ENCODE data around the gene HELB. TPM values are rescaled to one million over a fixed set of nuclear protein-coding genes. Genes with fewer than 3 reads are reported as not detected.

HELB gene
- 10 to 100 TPM; 16.1 to 16.2 TPM for total RNA-seq

DNA sequence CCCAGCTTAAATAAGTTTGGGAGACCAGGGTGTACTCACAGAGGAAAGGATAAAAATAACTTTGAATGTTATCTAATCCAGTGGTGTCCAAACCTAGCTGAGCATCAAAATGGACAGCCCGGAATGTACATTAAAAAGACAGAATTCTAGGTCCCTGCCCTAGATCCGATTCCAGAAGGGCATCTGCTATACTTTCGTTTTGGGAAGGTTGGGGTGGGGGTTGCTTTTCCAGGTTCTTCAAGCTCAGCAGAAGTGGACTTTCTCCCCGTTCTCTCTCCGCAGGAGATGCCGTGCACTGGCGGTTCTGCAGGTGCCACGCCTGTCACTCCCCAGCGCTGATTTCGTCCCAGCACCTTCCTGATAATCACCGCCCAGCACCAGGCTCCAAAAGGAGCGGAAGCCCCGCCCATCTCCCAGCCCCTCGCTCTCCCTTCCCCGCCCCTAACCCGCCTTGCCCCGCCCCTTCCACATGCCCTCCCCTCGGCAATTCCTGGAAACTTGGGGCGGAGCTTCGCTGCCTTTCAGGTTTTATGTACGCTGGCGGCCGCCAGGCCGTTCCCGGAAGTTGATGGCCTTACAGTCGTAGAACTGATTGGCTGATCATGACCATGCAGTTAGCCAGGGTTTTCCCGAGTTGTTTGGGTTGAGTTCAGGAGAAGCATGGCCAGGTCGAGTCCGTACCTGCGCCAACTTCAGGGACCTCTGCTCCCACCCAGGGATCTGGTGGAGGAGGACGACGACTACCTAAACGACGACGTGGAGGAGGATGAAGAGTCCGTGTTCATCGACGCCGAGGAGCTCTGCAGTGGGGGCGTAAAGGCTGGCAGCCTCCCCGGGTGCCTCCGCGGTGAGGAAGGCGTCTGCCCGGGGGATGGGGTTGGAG is at the start of gene HELB:
HELB (plus strand) TSS at position 550 of the 883 bp plus-strand sequence; CDS start at position 661, 111 bp downstream.
- CTCF ChIA-PET: interaction anchor here (0.6 to 3.0 kb wide), 5 partner anchors 8 to 32 kb away, joined by 3 to 12 read pairs (median 3); no protein-coding TSS in a partner anchor
- DNase-seq (peak; percentile 99), ATAC-seq (peak; percentile 88)
- POLR2A ChIA-PET: interaction anchor here (0.7 to 2.6 kb wide), 13 partner anchors 7 to 1529 kb away, joined by 3 to 13 read pairs (median 6); partner anchors contain the start of genes LLPH and TMBIM4
- intact Hi-C loops (cut with micrococcal nuclease): loop anchor here (10.0 kb wide), 1 partner anchor 137 kb away; the partner anchor contains the start of gene TMBIM4
- no peaks in the 10 kb centered on the region for H3K27me3 Mint-ChIP-seq
- H3K36me3 Mint-ChIP-seq (ENCODE audit: low read depth): peaks cover 30% of the 10 kb centered on the region
- H3K9me3 Mint-ChIP-seq: no peaks in the 10 kb centered on the region
- peak within 1 kb of the TSS; percentile 100 for H3K4me3 Mint-ChIP-seq
- H3K4me1 Mint-ChIP-seq (ENCODE audit: low read depth): peaks cover 38% of the 10 kb centered on the region
- TF ChIP-seq, protein P1, sequence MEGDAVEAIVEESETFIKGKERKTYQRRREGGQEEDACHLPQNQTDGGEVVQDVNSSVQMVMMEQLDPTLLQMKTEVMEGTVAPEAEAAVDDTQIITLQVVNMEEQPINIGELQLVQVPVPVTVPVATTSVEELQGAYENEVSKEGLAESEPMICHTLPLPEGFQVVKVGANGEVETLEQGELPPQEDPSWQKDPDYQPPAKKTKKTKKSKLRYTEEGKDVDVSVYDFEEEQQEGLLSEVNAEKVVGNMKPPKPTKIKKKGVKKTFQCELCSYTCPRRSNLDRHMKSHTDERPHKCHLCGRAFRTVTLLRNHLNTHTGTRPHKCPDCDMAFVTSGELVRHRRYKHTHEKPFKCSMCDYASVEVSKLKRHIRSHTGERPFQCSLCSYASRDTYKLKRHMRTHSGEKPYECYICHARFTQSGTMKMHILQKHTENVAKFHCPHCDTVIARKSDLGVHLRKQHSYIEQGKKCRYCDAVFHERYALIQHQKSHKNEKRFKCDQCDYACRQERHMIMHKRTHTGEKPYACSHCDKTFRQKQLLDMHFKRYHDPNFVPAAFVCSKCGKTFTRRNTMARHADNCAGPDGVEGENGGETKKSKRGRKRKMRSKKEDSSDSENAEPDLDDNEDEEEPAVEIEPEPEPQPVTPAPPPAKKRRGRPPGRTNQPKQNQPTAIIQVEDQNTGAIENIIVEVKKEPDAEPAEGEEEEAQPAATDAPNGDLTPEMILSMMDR (IDR thresholded peaks at IDR 0.05): no peak
- H3K27ac Mint-ChIP-seq: peak within 1 kb of the TSS; percentile 100

DNA sequence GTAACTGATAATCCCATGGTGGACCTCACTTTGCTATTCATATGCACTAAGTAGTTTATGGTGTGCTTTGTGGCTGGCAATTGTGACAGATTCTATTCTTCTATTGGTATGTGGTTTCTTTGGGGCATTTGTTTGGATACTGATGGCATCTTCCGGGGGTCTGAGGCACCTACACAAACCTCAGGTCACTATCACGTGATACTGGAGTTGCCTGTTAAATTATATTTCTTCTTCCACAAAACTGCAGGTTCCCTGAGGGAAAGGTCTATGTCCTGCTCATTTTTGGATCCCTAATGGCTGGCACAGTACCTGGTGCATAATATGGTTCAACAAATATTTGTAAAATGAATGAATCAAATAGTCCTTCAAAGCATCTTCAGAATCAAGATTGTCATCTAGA is 49.5 kb upstream of the HELB start:
- TF ChIP-seq, protein P1 (IDR thresholded peaks at IDR 0.05): no peak

DNA sequence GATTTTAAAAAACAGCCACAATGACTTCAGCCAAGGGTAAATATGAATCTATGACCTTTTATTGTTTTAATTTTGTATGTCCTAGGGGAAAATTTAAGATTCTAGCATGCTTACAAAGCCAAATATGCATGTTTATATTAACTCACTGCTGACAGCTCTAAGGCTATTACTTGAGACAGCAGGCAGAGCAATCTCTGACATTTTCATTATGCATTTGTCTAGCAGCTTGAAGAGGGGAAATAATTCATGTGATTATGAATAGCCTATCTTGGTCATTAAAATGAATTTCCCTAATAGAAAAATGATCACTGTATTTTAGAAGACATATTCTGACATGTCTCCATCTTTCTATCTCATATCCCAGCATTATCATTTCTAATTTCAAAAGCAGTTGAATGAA is 46.6 kb upstream of the HELB start:
- intact Hi-C loops (cut with micrococcal nuclease): no loop called here
- ChIA-PET CTCF (no interaction called here), POLR2A (no interaction called here)
- Mint-ChIP-seq H3K9me3 (no peaks in the 10 kb centered on the region), H3K4me1 (ENCODE audit: low read depth) (no peaks in the 10 kb centered on the region), H3K4me3 (no peak overlapping the region), H3K27me3 (no peaks in the 10 kb centered on the region), H3K36me3 (ENCODE audit: low read depth) (no peaks in the 10 kb centered on the region), H3K27ac (no peak overlapping the region)
- DNase-seq (no peak), ATAC-seq (no peak)
- TF ChIP-seq, protein P1 (IDR thresholded peaks at IDR 0.05): no peak

More for the DNA sequence above, 49.5 kb upstream of the HELB start:
- DNase-seq (no peak), ATAC-seq (no peak)
- no peaks in the 10 kb centered on the region for H3K27me3 Mint-ChIP-seq
- intact Hi-C loops (cut with micrococcal nuclease): no loop called here
- H3K36me3 Mint-ChIP-seq (ENCODE audit: low read depth): no peaks in the 10 kb centered on the region
- no peaks in the 10 kb centered on the region for H3K9me3 Mint-ChIP-seq
- no peak overlapping the region for H3K27ac Mint-ChIP-seq
- POLR2A ChIA-PET: no interaction called here
- no peaks in the 10 kb centered on the region for H3K4me1 Mint-ChIP-seq (ENCODE audit: low read depth)
- H3K4me3 Mint-ChIP-seq: no peak overlapping the region
- CTCF ChIA-PET: no interaction called here

DNA sequence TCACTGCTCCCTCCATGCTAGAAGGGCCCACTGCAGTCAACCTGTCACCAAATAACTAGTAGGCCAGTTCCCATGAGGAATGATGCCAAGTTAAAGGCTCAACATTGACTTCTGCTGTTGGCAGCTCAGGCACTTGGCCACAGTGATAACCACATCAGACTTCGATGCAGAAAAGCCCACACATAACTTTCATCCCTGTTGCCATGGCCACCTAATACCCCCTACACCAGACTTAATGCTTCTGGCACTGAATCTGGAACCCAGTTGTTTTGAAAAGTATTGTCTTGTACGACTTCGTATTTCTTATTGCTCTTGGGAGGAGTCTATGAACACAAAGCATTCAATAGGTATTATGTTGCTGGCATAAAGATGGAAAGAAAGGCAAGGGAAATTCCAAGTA is 44.3 kb upstream of the HELB start:
- CTCF ChIA-PET: interaction anchor here (1.6 kb wide), 1 partner anchor 12 kb away, joined by 5 read pairs; no protein-coding TSS in a partner anchor
- ATAC-seq: no peak
- no peaks in the 10 kb centered on the region for H3K9me3 Mint-ChIP-seq
- intact Hi-C loops (cut with micrococcal nuclease): no loop called here
- H3K27me3 Mint-ChIP-seq: no peaks in the 10 kb centered on the region
- DNase-seq: no peak
- TF ChIP-seq, protein P1 (IDR thresholded peaks at IDR 0.05): no peak
- H3K4me1 Mint-ChIP-seq (ENCODE audit: low read depth): no peaks in the 10 kb centered on the region
- no peak overlapping the region for H3K27ac Mint-ChIP-seq
- POLR2A ChIA-PET: no interaction called here
- no peak overlapping the region for H3K4me3 Mint-ChIP-seq
- no peaks in the 10 kb centered on the region for H3K36me3 Mint-ChIP-seq (ENCODE audit: low read depth)

DNA sequence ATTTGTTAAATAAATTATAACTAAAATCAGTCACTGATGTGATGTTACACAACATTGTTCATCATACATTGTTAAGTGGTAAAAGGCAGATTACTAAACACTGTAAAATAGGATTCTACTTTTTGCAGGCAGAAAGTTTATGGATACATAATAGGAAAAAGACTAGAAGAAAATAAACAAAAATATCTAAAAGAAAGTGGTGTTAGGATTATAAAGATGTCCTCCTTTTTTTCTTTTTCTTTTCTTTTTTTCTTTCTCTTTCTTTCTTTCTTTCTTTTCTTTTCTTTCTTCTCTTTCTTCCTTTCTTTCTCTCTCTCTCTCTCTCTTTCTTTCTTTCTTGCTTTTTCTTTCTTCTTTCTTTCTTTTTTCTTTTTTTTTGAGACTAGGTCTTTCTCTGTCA is 39.6 kb upstream of the HELB start:
- no peak overlapping the region for H3K4me3 Mint-ChIP-seq
- ChIA-PET CTCF (no interaction called here), POLR2A (no interaction called here)
- no peaks in the 10 kb centered on the region for H3K4me1 Mint-ChIP-seq (ENCODE audit: low read depth)
- TF ChIP-seq, protein P1 (IDR thresholded peaks at IDR 0.05): peak; percentile 29
- intact Hi-C loops (cut with micrococcal nuclease): loop anchor here (10.0 kb wide), 1 partner anchor 432 kb away; no protein-coding TSS in a partner anchor
- H3K36me3 Mint-ChIP-seq (ENCODE audit: low read depth): no peaks in the 10 kb centered on the region
- no peaks in the 10 kb centered on the region for H3K9me3 Mint-ChIP-seq
- no peak for DNase-seq
- ATAC-seq: no peak
- H3K27me3 Mint-ChIP-seq: peaks cover 3% of the 10 kb centered on the region
- H3K27ac Mint-ChIP-seq: no peak overlapping the region

Measured in activated CD8-positive, alpha-beta T cell treated with anti-CD3 and anti-CD28 coated beads for 36 hours (primary cell).